Esophagus muscularis mucosa (tissue), 4 donors: Measurements from ENCODE around the gene TMEM185B. TPM values are rescaled to one million over a fixed set of nuclear protein-coding genes. Genes with fewer than 3 reads are reported as not detected.

Experiments
- DNase-seq: peaks from one replicate; pipeline ENCODE4 v3.0.0-alpha.2; 2017; ENCODE audit errors: extremely low spot score
- H3K27ac ChIP-seq, 4 donors: fragments of 200-600 bp; sonication (generic); replicated peaks in 1 of 4; 1 replicate in 3 of 4; 2 replicates in 1 of 4; pipeline ENCODE4 v1.5.1; 2016 to 2019; ENCODE audit warnings: mild to moderate bottlenecking in 1 of 4
- H3K27me3 ChIP-seq, 4 donors: fragments of 200-600 bp; sonication (generic); one replicate each; pipeline versions ENCODE4 v1.5.1 to v1.6.0; 2016 to 2019
- H3K36me3 ChIP-seq, 4 donors: fragments of 200-600 bp; sonication (generic); one replicate each; pipeline ENCODE4 v1.5.1; 2016 to 2019
- H3K4me1 ChIP-seq, 4 donors: fragments of 200-600 bp; sonication (generic); one replicate each; pipeline ENCODE4 v1.5.1; 2016 to 2019
- H3K4me3 ChIP-seq, 4 donors: fragments of 200-600 bp; sonication (generic); 1 replicate in 2 of 4; 2 replicates in 2 of 4; pipeline ENCODE4 v1.5.1; 2016 to 2019; ENCODE audit warnings: mild to moderate bottlenecking in 4 of 4, moderate library complexity in 1 of 4
- H3K9me3 ChIP-seq, 4 donors: fragments of 200-600 bp; sonication (generic); 1 replicate in 3 of 4; 2 replicates in 1 of 4; pipeline ENCODE4 v1.5.1; 2016 to 2019
- EP300 ChIP-seq: sonication (generic); formaldehyde crosslinking; IDR thresholded peaks from one replicate; pipeline ENCODE4 v1.6.1; 2017; ENCODE audit warnings: antibody characterized with exemption
- POLR2A ChIP-seq: fragments of 450-650 bp; IDR thresholded peaks from one replicate; pipeline ENCODE4 v1.6.1; 2017; ENCODE audit warnings: antibody characterized with exemption, moderate library complexity, mild to moderate bottlenecking, low read depth
- POLR2AphosphoS5 ChIP-seq, 2 donors: sonication (generic); formaldehyde crosslinking; IDR thresholded peaks; one replicate each; pipeline ENCODE4 v1.6.1; 2017; ENCODE audit warnings: antibody characterized with exemption in 2 of 2
- WGBS: methylation state at CpG from one replicate; pipeline ENCODE4 v1.1.5; 2018; 5-methylcytosine and 5-hydroxymethylcytosine counted together
- intact Hi-C: fragments of 100-400 bp; cut with DNase I; formaldehyde crosslinking; loops from one replicate; pipeline ENCODE4 v1.15.1; 2023
- total RNA-seq, 4 donors: library from RNA; depleted of rRNA; stranded (reverse); fragments of >200 nt; gene quantifications; one replicate each; pipeline versions ENCODE4 v1.1.0 to v1.2.1, GENCODE V29; 2016
- TF ChIP-seq, protein P1 (sequence below), 3 experiments: fragments of 200-600 bp in 2 of 3; fragments of 450-650 bp in 1 of 3; sonication (generic) in 2 of 3; IDR thresholded peaks; one replicate each; pipeline ENCODE4 v1.5.1; 2017 to 2019; ENCODE audit warnings: antibody characterized with exemption in 3 of 3, mild to moderate bottlenecking in 2 of 3, moderate library complexity in 1 of 3

TMEM185B gene
- total RNA-seq, 4 donors from 2014 or later: 21.6 to 33.8 (median 31.9) TPM

DNA sequence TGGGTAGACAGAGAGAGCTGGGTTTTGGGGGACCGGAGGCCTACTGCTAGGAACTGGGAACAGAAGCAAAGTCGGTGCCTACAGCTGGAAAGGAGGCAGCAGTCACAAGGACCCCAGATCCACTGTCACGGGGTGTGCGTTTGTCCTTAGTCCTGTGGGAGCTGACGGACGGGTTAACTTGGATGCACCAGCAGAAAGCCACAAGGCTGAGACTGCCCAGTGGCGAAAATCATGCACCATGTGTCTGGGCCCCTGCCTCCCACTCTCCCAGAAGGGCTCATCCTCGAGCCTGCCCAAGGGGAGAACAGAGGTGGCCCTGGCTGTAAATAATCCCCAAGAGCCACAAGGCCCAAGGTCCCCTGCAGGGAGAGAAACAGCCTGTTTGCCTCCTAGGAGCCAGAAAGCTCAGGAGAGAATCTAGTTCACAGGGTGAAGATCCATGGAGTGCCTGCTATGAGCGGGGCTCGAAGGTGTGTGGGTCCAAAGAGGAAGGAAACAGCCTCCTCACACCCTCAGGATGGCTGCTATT, 17.8 kb upstream of the TMEM185B start:
- no peaks in the 10 kb centered on the region for H3K9me3 ChIP-seq
- no peaks in the 10 kb centered on the region for H3K27me3 ChIP-seq
- no peak overlapping the region for H3K4me3 ChIP-seq
- TF ChIP-seq EP300: no peak
- no peaks in the 10 kb centered on the region for H3K36me3 ChIP-seq
- H3K27ac ChIP-seq: peak overlapping the region in 1 of 4 donors; percentile 34
- H3K4me1 ChIP-seq: peaks cover 20 to 23% (median 22%) of the 10 kb centered on the region in 4 donors
- intact Hi-C loops: no loop called here
- no peak for DNase-seq
- WGBS: 91% methylated on average over 10 of the region's 10 CpGs

DNA sequence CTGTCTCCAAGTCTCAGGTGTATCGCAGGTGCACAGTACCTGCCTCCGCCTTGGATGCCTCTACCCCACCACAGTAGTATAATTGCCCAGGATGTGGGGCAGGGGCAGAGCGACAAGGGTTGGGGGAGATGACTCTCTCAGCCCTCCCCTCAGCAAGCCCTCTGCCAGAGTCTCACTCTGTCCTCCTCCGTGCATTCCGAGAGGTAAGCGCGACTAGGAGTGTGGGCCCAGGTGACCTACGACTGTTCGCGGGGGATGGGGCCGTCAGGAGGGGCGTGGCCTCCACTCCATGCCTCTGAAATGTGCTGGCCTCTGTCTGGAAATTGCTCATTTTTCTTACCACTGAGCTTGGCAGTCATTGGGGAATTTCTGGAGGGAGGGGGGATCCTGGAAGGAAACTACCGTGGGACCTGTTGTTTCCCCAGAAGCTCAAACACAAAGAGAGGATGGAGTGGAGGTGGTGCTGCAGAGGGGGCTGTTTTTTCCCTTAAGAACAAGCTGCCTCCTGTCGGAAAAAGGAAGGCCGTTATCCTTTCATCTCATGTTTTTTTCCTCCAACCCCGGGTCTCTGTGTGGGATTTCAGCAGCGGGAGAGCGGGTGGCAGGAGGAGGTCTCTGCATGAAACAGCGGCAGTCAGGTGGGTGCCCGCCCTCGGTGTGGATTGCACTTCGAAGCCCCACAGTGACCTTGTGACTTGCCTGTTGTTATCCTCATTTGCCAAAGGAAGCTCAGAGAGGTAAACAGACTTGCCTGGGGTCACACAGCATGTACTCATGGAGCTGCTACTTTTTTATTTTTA, 16.5 kb upstream of the TMEM185B start:
- H3K27ac ChIP-seq: peak overlapping the region; percentile 31 to 62 (median 44)
- DNase-seq: no peak

DNA sequence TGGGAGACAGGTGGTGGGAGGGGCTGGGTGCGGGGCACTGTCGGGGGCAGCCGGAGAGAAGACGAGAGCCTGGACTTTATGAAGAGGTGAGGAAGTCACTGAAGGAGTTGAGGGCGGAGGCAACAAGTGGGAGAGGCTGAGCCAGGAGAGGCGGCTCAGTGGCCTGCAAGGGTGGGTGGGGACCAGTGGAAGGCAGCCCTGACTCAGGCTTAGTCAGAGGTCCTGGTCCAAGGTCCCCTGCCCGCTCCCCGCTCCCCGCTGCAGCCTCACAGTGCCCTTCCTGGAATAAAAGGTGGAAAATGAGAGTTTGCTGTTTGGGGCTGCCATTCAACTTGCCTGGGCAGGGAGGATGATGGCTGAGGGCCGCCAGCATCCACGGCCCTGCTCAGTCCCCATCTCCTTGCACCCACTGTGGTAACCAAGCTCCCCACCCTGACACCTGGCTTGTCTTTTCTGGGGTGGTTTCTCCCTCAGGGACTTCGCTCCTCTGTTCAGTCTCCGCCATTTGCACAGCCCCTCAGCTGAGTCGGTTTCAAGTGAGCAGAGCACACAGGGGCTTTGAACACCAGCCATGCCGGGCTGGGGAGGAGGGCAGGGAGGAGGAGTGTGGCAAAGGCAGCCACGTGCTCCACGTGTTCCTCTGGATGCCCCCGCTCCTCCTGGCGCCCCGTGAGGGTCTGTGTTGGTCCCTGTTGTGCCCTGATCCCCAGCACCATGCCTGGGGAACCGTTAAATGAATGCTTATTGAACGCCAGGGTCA, 15.7 kb upstream of the TMEM185B start:
- Histone ChIP-seq H3K4me1 (peaks cover 15 to 22% (median 21%) of the 10 kb centered on the region in 4 donors), H3K9me3 (no peaks in the 10 kb centered on the region), H3K27me3 (no peaks in the 10 kb centered on the region), H3K4me3 (no peak overlapping the region), H3K27ac (peak overlapping the region; percentile 31 to 62 (median 44)), H3K36me3 (no peaks in the 10 kb centered on the region)
- TF ChIP-seq POLR2AphosphoS5 (IDR thresholded peaks at IDR 0.05): no peak
- TF ChIP-seq POLR2A: no peak
- TF ChIP-seq, protein P1, sequence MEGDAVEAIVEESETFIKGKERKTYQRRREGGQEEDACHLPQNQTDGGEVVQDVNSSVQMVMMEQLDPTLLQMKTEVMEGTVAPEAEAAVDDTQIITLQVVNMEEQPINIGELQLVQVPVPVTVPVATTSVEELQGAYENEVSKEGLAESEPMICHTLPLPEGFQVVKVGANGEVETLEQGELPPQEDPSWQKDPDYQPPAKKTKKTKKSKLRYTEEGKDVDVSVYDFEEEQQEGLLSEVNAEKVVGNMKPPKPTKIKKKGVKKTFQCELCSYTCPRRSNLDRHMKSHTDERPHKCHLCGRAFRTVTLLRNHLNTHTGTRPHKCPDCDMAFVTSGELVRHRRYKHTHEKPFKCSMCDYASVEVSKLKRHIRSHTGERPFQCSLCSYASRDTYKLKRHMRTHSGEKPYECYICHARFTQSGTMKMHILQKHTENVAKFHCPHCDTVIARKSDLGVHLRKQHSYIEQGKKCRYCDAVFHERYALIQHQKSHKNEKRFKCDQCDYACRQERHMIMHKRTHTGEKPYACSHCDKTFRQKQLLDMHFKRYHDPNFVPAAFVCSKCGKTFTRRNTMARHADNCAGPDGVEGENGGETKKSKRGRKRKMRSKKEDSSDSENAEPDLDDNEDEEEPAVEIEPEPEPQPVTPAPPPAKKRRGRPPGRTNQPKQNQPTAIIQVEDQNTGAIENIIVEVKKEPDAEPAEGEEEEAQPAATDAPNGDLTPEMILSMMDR (IDR thresholded peaks at IDR 0.05): no peak
- TF ChIP-seq EP300: no peak
- intact Hi-C loops: no loop called here
- no peak for DNase-seq
- 80% methylated on average over 22 of the region's 22 CpGs for WGBS

More for the DNA sequence above, 16.5 kb upstream of the TMEM185B start:
- Histone ChIP-seq H3K36me3 (no peaks in the 10 kb centered on the region), H3K27me3 (no peaks in the 10 kb centered on the region), H3K4me1 (peaks cover 15 to 22% (median 21%) of the 10 kb centered on the region in 4 donors), H3K9me3 (no peaks in the 10 kb centered on the region), H3K4me3 (peak overlapping the region in 1 of 4 donors; percentile 1)
- intact Hi-C loops: no loop called here
- peak; percentile 31 to 35 for TF ChIP-seq POLR2AphosphoS5 (IDR thresholded peaks at IDR 0.05)
- TF ChIP-seq, protein P1 (IDR thresholded peaks at IDR 0.05): no peak
- 34% methylated on average over 22 of the region's 22 CpGs for WGBS

DNA sequence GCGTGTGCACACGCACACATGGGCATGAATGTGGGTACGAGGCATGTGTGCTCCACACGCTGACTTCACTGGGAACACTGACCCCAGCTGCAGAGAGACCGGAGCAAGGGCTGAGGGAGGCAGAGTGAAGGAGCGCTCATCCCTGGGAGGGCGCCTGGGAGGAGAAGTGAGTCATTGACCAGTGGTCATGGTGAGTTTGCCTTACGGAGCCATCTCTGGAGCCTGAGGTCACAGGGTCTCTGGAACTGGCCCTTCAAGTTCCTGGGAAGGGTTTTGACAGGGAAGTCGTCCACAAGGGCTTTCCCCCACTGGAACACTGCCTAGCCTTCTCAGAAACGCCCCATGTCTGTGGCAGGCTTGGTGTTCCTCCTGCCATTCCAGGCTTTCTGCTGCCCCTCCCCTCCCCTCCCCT, 14.3 kb upstream of the TMEM185B start:
- intact Hi-C loops: no loop called here
- WGBS: 81% methylated on average over 10 of the region's 10 CpGs
- Histone ChIP-seq H3K27ac (no peak overlapping the region), H3K9me3 (no peaks in the 10 kb centered on the region), H3K36me3 (no peaks in the 10 kb centered on the region), H3K4me3 (no peak overlapping the region), H3K27me3 (no peaks in the 10 kb centered on the region), H3K4me1 (peaks cover 22 to 29% (median 25%) of the 10 kb centered on the region in 4 donors)
- DNase-seq: no peak
- TF ChIP-seq, protein P1 (IDR thresholded peaks at IDR 0.05): no peak
- TF ChIP-seq EP300 (no peak), POLR2AphosphoS5 (IDR thresholded peaks at IDR 0.05) (no peak), POLR2A (no peak)

DNA sequence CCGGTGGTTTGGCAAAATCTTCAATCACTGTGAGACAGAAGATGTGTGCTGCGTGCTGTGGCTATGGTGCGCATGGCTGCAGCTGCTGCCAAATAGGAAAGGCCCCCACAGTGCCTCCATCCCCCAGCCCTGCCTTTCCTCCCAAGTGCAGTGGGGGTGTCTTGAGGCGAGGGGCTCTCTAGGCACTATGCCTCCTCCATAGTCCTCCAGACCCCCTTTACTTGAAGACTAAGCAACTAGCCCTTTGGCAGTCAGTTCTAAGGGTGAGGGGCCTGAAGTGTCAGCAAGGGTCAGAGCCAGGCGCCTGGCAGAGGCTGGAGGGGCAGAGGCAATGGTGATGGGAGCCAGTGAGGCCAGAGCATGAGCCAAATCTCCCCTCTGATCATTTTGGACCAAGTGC, 13.6 kb upstream of the TMEM185B start:
- 79% methylated on average over 3 of the region's 5 CpGs for WGBS
- no peaks in the 10 kb centered on the region for H3K9me3 ChIP-seq
- H3K36me3 ChIP-seq: no peaks in the 10 kb centered on the region
- no peaks in the 10 kb centered on the region for H3K27me3 ChIP-seq
- no peak for TF ChIP-seq POLR2AphosphoS5 (IDR thresholded peaks at IDR 0.05)
- TF ChIP-seq POLR2A: no peak
- TF ChIP-seq EP300: no peak
- TF ChIP-seq, protein P1 (IDR thresholded peaks at IDR 0.05): no peak
- intact Hi-C loops: no loop called here
- H3K4me1 ChIP-seq: peaks cover 22 to 32% (median 27%) of the 10 kb centered on the region in 4 donors
- H3K4me3 ChIP-seq: no peak overlapping the region
- DNase-seq: no peak
- H3K27ac ChIP-seq: no peak overlapping the region
